Activated T-cell treated with anti-CD3 and anti-CD28 coated beads for 1 hour (primary cell): ENCODE data around the gene ALDH3B2.
"Not testable (repeated sequence)": the region's sequence is repeated elsewhere in the genome, so short reads cannot be mapped to it uniquely, and the experiment has no call there.

Experiments used
- DNase-seq: peaks from one replicate; pipeline ENCODE4 v3.0.0-alpha.2; 2020; ENCODE audit warnings: low read depth

The ALDH3B2 gene

DNA sequence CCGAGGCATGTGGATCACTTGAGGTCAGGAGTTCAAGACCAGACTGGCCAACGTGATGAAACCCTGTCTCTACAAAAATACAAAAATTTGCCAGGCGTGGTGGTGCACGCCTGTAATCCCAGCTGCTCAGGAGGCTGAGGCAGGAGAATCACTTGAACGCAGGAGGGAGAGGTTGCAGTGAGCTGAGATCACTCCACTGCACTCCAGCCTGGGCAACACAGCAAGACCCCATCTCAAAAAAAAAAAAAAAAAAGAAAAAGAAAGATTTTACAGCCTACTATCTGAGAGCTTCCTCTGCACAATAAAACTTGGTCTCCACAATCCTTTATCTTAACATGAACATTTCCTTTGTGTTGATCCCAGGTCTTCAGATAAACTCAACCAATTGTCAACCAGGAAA, 13.7 kb downstream of the ALDH3B2 start:
- not testable (repeated sequence) for DNase-seq

DNA sequence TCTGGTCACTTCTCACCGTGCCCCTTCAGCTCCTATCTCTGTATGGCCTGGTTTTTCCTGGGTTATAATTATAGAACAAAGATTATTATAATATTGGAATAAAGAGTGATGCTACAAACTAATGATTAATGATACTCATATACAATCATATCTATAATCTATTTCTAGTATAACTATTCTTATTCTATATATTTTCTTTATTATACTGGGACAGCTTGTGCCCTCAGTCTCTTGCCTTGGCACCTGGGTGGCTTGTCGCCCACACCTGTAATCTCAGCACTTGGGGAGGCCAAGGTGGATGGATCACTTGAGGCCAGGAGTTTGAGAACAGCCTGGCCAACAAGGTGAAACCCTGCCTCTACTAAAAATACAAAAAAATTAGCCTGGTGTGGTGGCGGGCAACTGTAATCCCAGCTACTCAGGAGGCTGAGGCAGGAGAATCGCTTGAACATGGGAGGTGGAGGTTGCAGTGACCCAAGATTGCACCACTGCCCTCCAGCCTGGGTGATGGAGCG, 14.7 kb downstream of the ALDH3B2 start:
- DNase-seq: not testable (repeated sequence)

GRCh38 chr11:67657300-67657699, 17.1 kb downstream of the ALDH3B2 start:
- DNase-seq: no peak

DNA sequence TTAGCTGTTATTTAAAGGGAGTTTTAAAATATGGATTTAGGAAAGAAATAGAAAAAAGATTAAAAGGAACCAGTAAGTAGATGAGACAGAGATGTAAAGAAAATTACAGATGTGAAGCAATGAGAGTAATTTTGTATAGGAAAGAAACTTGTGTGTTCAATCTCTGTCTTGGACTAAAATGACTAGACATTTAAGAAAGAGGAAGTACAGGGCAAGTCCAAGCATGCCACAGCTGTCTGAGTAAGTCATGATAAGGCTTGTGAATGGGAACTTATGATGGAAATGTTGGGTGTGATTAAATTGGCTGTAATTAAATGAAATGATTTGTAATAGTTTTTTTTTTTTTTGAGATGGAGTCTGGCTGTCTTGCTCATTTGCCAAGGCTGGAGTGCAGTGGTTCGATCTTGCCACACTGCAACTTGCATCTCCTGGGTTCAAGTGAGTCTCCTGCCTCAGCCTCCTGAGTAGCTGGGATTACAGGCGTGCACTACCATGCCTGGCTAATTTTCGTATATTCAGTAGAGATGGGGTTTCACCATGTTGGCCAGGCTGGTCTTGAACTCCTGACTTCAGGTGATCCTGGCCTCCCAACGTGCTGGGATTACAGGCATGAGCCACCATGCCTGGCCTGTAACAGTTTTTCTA, 18.0 kb downstream of the ALDH3B2 start:
- no peak for DNase-seq

- DNase-seq: no peak
These were observed 20.2 kb downstream of the ALDH3B2 start for GRCh38 chr11:67654225-67654624.

GRCh38 chr11:67652965-67653845, 21.2 kb downstream of the ALDH3B2 start:
- DNase-seq: no peak

DNA sequence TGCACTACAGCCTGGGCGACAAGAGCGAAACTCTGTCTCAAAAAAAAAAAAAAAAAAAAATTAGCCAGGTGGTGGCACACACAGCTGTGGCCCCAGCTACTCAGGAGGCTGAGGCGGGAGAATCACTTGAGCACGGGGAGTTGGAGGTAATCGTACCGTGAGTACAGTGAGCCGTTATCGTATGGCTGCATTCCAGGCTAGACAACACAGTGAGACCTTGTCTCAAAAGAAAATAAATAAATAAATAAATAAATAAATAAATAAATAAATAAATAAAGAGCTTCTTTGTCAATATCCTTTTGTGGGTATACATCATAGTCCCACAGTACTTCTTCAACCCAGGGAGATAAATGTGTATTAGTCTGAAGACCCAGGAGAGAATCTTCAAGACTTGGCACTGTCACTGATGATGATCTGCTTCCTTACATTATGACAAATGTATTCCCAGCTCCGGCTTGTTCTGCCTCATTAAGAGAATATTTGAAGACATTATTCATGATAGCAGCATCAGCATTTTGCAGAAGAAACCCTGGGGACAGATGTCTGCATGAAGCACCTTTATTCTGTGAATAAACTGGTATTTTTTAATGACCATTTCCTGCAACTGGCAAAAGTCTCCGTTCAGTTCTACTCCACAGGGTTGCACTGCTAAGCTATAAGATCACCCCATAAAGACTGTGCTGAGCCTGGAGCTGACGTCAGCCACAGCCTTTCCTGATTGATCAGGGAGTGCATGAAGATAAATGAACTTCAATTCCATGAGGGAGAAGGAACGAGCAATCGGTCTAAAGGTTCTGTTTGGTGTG, 22.2 kb downstream of the ALDH3B2 start:
- DNase-seq: no peak

GRCh38 chr11:67649634-67650510, 24.6 kb downstream of the ALDH3B2 start:
- no peak for DNase-seq

DNA sequence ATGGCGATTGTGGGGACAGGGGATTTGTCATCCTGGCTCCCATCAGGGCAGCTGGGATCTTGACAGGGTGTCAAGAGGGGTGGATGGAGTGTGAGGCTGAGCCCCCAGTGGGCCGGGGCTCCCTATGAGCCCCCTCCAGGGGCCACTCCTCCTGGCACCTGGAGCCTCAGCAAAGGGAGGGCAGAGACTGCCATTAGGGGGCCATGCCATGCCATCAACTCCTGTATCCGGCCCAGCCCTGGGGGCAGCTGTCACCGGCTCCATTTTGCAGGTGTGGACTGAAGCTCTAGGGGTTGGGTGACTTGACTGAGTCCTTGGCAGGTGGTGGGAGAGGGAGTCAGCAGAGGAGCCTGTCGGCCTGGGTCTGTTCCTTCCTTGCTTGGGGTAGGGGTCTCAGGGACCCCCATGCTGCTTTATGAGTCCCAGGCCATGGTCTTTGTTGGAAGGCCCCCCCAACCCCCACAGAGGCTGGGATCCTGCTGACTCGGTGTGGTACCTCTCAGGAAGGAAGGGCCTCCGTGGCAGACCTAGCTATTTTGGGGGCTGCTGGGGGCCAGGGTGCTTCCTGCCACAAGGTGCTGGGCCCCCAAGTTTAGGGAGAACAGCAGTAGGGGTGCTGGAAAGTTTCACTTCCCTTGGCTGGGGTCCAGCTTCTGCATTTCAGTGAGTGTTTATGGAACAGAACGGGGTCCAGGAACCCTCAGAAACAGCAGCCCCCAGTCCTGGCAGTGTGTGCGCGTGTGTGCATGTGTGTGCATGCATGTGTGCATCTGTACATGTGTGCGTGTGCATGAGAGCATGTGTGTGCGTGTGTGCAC, 25.4 kb downstream of the ALDH3B2 start:
- DNase-seq: no peak

DNA sequence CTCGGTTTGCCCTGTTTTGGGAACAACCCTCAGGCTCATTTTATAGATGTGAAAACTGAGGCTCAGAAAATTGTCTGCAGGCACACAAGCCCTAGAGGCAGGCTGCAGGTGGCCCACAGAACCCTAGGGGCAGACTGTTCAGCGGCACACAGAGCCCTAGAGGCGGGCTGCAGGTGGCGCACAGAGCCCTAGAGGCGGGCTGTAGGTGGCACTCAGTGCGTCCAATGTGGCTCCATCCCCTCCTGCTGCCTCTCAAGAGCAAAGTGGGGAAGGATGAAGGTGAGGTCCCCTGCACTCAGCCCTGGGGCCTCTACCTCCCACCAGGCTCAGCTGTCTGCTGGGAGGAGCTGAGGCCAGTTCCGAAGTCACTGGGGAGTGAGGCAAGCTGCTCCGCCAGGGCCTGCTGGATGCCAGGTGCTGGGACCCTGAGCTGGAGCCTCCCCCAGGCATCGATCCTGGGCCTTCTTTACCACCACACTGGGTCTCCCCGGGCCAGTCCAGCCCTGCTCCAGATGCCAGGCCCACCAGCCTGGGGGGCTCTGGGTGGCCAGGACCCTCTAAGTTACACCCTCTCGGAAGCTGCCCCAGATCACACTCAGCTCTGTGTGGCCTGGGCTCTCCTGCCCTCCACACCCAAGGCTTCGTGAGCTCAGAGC, 26.2 kb downstream of the ALDH3B2 start:
- peak; percentile 30 for DNase-seq

DNA sequence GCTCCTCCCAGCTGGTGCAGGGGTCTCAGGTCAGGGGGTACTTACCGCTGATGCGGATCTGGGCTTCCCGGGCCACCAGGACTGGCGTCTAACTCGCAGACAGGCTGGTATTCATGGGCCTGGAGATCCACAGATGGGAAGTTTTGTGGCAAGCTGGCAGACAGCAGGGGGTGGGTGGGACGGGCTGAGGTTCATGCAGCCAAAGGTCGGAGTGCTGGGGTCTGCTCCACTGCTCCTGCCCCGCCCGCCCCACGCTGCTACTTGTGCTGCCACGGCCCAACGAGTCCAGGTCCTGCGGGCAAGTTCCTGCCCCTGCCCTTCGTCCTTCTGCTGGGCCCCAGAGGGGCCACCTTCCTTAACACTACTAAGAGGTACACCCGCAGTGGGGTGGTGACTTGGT, 27.0 kb downstream of the ALDH3B2 start:
- no peak for DNase-seq

- no peak for DNase-seq
These were observed 27.7 kb downstream of the ALDH3B2 start for GRCh38 chr11:67646535-67647336.

DNA sequence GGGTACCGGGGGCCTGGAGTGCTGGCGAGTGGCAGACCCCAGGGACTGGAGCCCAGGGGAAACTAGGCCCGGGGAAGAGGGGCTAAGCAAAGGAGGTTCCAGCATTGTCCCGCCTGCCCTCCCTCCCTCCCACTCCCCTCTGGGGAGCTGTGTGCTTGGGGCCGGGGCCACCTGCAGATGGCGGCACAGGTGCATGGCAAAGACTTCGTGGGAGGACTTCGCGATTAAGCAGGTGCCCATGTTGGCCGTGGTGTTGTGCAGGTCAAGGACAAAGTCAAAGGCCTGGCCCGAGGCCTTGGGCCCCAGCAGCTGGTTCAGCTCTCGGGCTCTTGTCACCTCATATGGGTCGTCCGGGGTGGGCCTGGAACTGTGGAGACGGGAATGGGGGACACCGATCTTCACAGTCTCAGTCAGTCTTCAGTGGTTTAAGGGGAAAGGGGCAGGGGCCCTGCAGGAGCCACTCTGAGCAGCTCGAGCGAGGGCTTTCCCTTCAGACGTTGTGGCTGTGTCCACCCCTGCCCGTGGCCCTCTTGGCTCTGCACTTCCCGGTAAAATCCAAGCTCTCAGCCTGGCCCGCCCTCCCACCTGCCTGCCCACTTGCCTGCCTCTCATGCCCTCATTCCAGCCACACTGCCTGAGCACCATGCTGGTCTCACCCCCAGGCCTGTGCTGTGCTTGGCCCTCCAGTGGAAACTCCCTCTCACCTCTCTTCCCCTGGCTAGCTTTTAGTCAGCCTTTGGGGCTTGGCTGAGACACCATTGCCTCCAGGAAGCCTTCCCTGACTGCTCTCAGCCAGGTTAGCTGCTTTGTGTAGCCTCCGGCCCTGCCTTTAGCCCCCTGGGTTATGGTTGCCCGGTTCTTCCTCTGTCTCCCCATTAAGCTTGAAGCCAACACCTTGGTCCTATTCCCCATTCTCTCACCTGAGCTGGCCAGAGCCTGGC, 28.6 kb downstream of the ALDH3B2 start:
- DNase-seq: no peak

GRCh38 chr11:67644472-67645418, 29.7 kb downstream of the ALDH3B2 start:
- DNase-seq: no peak

DNA sequence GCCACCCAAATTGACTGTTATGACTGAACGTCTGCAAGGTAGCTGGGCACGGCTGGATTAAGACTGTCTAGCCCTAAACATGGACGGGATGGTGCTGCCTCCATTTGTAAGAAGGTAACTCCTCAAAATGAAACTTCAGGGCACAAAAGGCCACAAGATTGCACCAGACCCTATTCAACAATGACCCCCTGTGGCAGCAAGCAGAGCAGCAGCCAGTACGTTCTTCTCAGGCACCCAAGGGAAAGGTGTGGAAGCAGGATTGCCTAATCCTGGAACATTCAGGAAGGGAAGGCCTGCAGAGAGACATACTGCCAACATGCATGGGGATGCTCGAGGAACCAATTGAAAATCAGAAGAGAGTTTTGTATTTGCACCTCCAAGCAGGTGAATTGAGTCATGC, 30.4 kb downstream of the ALDH3B2 start:
- DNase-seq: no peak

DNA sequence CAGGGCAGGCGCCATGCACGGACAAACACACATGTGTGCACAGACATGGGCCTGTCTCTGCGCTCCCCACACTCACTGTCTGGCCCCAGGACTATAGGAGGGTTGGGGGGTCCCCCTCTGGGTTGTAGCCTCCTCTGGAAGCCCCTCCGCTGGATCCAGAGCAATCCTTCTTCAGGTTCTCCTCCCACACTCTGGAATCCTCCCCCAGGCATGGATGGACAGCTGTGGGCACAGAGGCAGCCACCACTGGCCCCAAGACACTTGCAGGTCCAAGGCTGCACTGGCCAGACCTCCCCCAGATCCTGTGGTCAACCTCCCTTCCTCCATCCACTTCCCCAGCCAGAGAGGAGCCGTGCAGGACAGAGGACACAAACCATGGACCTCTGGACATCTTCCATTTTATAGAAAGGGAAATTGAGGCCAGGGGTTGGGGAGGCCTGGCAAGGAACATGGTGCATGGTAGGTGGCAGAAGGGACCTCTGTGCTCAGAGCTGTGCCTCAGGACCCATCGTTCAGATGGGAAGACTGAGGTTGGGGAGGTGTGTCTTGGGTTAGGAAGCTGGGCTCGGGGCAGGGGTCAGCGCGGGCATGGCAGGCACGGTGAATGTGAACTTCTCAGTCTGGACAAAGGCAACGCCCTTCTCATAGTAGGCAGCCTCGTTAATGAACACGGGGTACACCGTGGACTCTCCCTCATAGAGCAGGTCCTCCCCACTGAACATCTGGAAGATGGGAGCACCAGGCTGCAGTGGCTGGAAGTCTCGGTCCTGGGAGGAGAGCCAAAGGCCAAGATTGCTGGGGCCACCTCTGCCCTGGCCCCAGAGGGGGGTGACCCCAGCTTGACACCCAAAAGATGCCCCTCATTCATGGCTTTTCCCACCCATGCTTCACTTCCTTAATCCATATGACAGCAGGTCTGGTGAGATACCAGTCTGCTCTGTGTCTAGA, 32.0 kb downstream of the ALDH3B2 start:
- DNase-seq: no peak
